ENCODE data around the gene MRPL37.

Gene MRPL37

DNA sequence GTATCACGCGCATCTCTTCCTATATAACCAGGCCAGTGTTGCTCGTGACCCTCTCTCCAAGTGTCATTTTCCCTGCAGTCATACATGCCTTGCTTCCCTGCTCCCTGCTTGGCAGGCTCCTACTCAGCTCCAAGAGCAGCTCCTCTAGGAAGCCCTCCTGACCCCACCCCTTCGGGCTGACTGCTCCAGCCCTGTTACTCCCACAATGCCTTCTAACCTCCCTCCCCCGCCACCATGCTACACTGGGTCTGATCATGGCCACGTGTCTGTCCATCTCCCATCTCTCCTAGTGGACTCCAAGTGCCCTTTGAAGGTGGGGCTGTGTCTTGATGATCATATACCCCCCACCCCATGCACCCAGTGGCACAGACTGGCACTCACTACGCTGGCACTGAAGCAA, 44.7 kb downstream of the MRPL37 start:
- in situ Hi-C loops (cut with MboI; ENCODE audit: low pct_unique_long_range_greater_than_20kb, low sequenced_read_pairs, unreplicated experiment), result no loop called here
- DNase-seq (ENCODE audit: low spot score), result no peak
- TF ChIP-seq, protein P1, sequence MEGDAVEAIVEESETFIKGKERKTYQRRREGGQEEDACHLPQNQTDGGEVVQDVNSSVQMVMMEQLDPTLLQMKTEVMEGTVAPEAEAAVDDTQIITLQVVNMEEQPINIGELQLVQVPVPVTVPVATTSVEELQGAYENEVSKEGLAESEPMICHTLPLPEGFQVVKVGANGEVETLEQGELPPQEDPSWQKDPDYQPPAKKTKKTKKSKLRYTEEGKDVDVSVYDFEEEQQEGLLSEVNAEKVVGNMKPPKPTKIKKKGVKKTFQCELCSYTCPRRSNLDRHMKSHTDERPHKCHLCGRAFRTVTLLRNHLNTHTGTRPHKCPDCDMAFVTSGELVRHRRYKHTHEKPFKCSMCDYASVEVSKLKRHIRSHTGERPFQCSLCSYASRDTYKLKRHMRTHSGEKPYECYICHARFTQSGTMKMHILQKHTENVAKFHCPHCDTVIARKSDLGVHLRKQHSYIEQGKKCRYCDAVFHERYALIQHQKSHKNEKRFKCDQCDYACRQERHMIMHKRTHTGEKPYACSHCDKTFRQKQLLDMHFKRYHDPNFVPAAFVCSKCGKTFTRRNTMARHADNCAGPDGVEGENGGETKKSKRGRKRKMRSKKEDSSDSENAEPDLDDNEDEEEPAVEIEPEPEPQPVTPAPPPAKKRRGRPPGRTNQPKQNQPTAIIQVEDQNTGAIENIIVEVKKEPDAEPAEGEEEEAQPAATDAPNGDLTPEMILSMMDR (IDR thresholded peaks at IDR 0.05; ENCODE audit: extremely low read depth, insufficient read depth, missing control alignments), result no peak

DNA sequence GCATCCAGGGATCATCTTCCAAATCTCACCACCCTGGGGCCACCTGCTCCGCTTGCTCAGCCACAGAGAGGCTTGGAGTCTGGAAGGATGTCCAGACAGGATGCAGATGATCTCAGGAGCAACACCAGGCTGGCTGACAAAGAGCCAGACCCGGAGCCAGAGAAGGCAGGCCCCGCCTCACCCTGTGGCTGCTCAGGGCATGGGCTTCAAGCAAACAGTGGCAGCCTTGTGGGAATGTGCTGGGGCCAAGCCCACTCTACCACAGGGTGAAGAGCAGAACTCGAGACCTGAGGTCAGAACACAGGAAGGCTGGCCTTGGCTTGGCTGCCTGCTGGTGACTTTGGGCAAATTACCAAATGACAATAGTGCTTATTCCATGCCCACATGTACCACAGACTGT, 45.5 kb downstream of the MRPL37 start:
- in situ Hi-C loops (cut with MboI; ENCODE audit: low pct_unique_long_range_greater_than_20kb, low sequenced_read_pairs, unreplicated experiment), result no loop called here

DNA sequence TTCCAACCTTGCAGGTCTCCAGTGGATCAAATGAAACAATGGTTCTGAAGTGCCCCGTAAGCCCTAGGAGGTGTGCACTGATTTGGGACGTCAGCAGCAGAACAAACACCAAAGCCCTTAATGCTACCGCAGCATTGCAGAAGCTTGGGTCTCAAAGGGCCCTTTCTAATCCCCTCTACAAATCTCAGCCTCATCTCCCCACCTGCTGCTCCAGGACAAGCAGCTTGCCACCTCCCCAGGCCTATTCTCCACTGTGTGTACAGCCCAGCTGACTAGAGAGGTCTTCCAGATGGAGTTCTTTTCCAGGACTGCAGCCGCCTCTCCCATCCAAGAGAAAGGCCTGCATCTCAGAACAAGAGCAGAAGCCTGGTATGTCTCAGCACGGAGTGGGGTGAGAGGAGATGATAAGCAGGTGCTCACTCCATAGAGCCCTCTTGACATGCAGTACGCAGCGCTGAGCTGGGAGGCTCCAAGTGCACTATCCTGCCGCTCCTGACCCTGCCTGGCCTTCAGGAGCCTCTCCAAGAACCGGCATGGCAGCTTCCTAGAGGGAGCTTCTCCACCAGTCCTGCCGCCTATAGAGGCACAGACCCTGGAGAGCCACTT, 46.3 kb downstream of the MRPL37 start:
- in situ Hi-C loops (cut with MboI; ENCODE audit: low pct_unique_long_range_greater_than_20kb, low sequenced_read_pairs, unreplicated experiment), result no loop called here
- DNase-seq (ENCODE audit: low spot score), result no peak
- TF ChIP-seq, protein P1 (IDR thresholded peaks at IDR 0.05; ENCODE audit: extremely low read depth, insufficient read depth, missing control alignments), result no peak

More for the DNA sequence above, 45.5 kb downstream of the MRPL37 start:
- TF ChIP-seq, protein P1 (IDR thresholded peaks at IDR 0.05; ENCODE audit: extremely low read depth, insufficient read depth, missing control alignments), result no peak
- no peak for DNase-seq (ENCODE audit: low spot score)

DNA sequence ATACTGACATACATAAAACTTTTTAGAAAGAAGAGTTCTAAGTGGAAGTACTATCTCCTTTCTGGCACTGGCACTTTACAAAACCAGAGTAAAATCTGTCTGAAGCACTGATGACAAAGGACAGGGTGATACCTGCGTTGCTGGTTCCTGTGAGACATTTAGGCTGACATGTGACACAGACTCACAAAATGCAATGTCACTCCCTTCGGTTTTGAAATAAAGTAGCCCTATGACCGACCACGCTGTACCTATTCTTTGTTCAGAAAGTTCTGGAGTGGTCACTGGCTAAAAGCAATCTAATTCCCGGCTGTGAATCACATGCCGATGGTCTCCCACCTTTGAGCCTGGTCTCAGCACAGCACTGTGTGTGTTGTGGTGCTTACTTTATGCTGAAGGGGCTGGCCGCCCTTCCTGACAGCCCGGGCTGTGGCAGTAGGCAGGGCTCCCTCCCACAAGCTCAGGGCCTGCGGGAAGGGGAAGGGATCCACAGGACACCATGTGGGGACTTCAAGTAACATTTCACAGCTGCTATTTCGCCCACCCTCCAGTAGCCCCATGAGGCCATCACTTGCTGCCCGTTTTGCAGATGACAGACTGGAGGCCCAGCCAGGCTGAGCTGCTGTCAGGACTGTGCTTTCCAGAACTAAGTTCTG, 48.0 kb downstream of the MRPL37 start:
- in situ Hi-C loops (cut with MboI; ENCODE audit: low pct_unique_long_range_greater_than_20kb, low sequenced_read_pairs, unreplicated experiment), result no loop called here
- DNase-seq (ENCODE audit: low spot score), result no peak
- TF ChIP-seq, protein P1 (IDR thresholded peaks at IDR 0.05; ENCODE audit: extremely low read depth, insufficient read depth, missing control alignments), result no peak

DNA sequence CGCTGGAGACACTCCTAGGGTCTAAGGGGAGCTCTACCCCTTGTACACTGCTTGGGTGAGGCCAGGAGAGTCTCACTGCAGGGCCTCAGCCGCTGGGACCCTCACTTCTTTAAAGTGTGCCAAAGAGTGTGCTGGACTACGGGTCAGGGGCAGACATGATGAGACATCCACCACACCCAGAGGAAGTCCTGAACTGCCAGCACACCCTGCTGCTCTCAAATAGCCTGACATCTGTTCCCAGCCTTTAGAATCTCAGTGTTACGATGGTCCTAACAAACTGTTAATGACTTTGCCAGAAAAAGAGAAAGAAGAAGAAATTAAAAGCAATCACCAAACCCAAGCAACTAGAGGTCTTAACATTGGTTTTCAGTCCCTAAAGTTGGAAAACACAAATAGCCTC, 49.0 kb downstream of the MRPL37 start:
- DNase-seq (ENCODE audit: low spot score), result no peak
- in situ Hi-C loops (cut with MboI; ENCODE audit: low pct_unique_long_range_greater_than_20kb, low sequenced_read_pairs, unreplicated experiment), result no loop called here
- TF ChIP-seq, protein P1 (IDR thresholded peaks at IDR 0.05; ENCODE audit: extremely low read depth, insufficient read depth, missing control alignments), result no peak

DNA sequence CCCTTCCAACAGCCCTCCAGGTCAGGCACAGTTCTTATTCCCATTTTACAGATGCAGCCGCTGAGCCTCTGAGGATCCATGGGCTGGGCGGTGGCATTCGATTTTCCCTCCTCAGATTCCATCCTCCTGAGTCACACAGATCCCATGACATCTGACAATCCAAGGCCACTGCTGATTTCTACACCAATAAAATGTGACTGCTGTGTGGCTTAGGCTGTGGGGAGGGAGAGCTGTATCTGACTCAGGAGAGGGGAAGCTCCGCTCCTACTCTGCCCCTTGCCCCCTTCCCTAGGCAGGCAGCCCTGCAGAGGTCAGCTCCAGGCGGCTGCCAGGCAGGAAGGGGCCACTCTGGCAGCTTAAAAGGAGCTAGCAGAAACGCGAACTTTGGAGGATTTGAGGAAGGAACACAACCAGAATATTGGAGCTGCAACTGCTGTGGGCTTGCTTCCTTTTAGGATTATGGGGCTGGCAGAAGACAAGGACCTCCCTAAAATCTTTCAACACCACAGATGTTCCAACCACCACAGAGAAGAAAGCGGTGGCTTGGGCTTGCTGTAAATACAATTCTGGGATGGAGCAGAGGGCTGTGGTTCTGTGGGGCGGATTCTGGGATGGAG, 50.0 kb downstream of the MRPL37 start:
- TF ChIP-seq, protein P1 (IDR thresholded peaks at IDR 0.05; ENCODE audit: extremely low read depth, insufficient read depth, missing control alignments), result no peak
- no peak for DNase-seq (ENCODE audit: low spot score)

More for the DNA sequence above, 50.0 kb downstream of the MRPL37 start:
- in situ Hi-C loops (cut with MboI; ENCODE audit: low pct_unique_long_range_greater_than_20kb, low sequenced_read_pairs, unreplicated experiment), result no loop called here

Measured in GM13977 (cell line).